ENCODE measurements around the gene SGK2. TPM values are rescaled to one million over a fixed set of nuclear protein-coding genes. Genes with fewer than 3 reads are reported as not detected.
"Not testable (repeated sequence)": the region's sequence is repeated elsewhere in the genome, so short reads cannot be mapped to it uniquely, and the experiment has no call there.

The SGK2 gene
- total RNA-seq, 1 experiment from 2014 or later, result not detected

DNA sequence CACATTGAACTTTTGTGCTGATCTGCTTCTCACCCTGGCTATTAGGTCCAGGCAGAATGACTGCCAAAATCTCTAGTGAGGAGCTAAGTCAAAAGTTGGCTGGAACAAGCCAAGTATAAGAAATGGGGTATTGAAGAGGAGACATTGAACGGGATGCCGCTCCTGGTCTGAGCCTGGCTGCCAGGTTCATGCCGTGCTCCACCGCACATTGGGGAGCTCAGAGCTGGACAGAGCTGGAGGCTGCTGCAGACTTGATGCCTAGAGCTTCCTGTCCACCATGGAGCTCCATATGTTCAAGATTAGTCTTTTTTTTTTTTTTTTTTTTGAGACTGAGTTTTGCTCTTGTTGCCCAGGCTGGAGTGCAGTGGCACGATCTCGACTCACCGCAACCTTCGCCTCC is 27.8 kb downstream of the SGK2 start:
- Histone ChIP-seq H3K14ac (ENCODE audit: insufficient read depth, low read length) (no peak overlapping the region), H2AK5ac (ENCODE audit: insufficient read length, low read length) (no peak overlapping the region), H4K20me1 (ENCODE audit: control insufficient read depth, insufficient read depth, insufficient read length) (no peaks in the 10 kb centered on the region), H3K79me2 (ENCODE audit: insufficient read depth, low read length) (no peaks in the 10 kb centered on the region; the same call in 1 of the 2 replicates), H3K27ac (ENCODE audit: insufficient read length, low read depth, low read length) (no peak overlapping the region), H3K4me1 (ENCODE audit: insufficient read depth, low read length) (no peaks in the 10 kb centered on the region; the same call in 1 of the 2 replicates), H4K91ac (ENCODE audit: insufficient read length, low read depth, low read length) (no peak overlapping the region), H3K27me3 (ENCODE audit: insufficient read depth, low read length) (no peaks in the 10 kb centered on the region), H3K18ac (ENCODE audit: insufficient read length, low read depth, low read length) (no peak overlapping the region), H3K23me2 (ENCODE audit: insufficient read length, low read depth, low read length, poor library complexity, severe bottlenecking) (peaks cover 6% of the 10 kb centered on the region), H3K9me3 (ENCODE audit: control insufficient read depth, low read depth, low read length) (no peaks in the 10 kb centered on the region), H4K5ac (ENCODE audit: insufficient read length, low read depth, low read length) (no peak overlapping the region), H3T11ph (ENCODE audit: low read length) (no peak overlapping the region), H2BK15ac (ENCODE audit: low read depth, low read length) (no peak overlapping the region), H3K9ac (ENCODE audit: extremely low read depth, insufficient read length, low read length) (no peak overlapping the region), H2BK120ac (ENCODE audit: low read depth, low read length, poor library complexity, severe bottlenecking) (no peak overlapping the region), H2AFZ (ENCODE audit: low read length) (no peak overlapping the region), H3K23ac (ENCODE audit: insufficient read length, low read depth, low read length) (no peak overlapping the region), H2BK5ac (ENCODE audit: insufficient read length, low read length) (no peak overlapping the region), H2BK12ac (ENCODE audit: insufficient read length, low read depth, low read length) (no peak overlapping the region), H3K79me1 (ENCODE audit: insufficient read depth, low read depth, low read length, poor library complexity, severe bottlenecking) (peaks cover 3% of the 10 kb centered on the region), H4K8ac (replicated peaks; ENCODE audit: insufficient read length, low read depth, low read length) (no peak overlapping the region), H3K4ac (ENCODE audit: low read depth, low read length) (no peak overlapping the region), H3K56ac (ENCODE audit: insufficient read length, low read depth, low read length) (no peak overlapping the region), H2BK20ac (ENCODE audit: low read depth, low read length, poor library complexity, severe bottlenecking) (no peak overlapping the region), H3K4me2 (ENCODE audit: insufficient read depth, insufficient read length, low read length) (no peak overlapping the region)
- DNase-seq, result no peak
- Mint-ChIP-seq H3K27me3 (ENCODE audit: low read depth) (peaks cover 2% of the 10 kb centered on the region; the same call in 1 of the 2 replicates), H3K9me3 (no peaks in the 10 kb centered on the region), H3K4me1 (peaks cover 23 to 30% of the 10 kb centered on the region in 2 experiments), H3K4me3 (no peak overlapping the region), H3K27ac (no peak overlapping the region), H3K36me3 (ENCODE audit: insufficient read depth in 1 of 3, low read depth in 3 of 3) (no peaks in the 10 kb centered on the region)
- WGBS (ENCODE audit: extremely low coverage, insufficient read length, low lambda C conversion rate), result no CpG with 5 or more reads among the region's 8 CpGs
- TF ChIP-seq, protein P1, sequence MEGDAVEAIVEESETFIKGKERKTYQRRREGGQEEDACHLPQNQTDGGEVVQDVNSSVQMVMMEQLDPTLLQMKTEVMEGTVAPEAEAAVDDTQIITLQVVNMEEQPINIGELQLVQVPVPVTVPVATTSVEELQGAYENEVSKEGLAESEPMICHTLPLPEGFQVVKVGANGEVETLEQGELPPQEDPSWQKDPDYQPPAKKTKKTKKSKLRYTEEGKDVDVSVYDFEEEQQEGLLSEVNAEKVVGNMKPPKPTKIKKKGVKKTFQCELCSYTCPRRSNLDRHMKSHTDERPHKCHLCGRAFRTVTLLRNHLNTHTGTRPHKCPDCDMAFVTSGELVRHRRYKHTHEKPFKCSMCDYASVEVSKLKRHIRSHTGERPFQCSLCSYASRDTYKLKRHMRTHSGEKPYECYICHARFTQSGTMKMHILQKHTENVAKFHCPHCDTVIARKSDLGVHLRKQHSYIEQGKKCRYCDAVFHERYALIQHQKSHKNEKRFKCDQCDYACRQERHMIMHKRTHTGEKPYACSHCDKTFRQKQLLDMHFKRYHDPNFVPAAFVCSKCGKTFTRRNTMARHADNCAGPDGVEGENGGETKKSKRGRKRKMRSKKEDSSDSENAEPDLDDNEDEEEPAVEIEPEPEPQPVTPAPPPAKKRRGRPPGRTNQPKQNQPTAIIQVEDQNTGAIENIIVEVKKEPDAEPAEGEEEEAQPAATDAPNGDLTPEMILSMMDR (conservative IDR thresholded peaks at IDR 0.05), result no peak

DNA sequence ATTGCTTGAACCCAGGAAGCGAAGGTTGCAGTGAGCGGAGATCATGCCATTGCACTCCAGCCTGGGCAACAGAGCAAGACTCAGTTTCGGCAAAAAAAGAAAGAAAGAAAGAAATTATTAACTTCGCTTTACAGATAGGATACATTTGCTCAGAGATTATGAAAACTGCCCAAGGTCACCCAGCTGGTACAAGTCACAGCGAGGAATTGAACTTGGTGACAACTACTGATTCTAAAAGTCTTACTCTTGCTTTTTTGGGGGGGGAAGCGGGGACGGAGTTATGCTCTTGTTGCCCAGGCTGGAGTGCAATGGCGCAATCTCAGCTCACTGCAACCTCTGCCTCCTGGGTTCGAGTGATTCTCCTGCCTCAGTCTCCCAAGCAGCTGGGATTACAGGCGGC is 29.7 kb downstream of the SGK2 start:
- not testable (repeated sequence) for H3K23ac ChIP-seq (ENCODE audit: insufficient read length, low read depth, low read length); H3K27ac Mint-ChIP-seq; H3K4me3 Mint-ChIP-seq; H3K56ac ChIP-seq (ENCODE audit: insufficient read length, low read depth, low read length); H3K4me1 ChIP-seq (ENCODE audit: insufficient read depth, low read length); H2BK20ac ChIP-seq (ENCODE audit: low read depth, low read length, poor library complexity, severe bottlenecking); H2BK5ac ChIP-seq (ENCODE audit: insufficient read length, low read length); H2BK120ac ChIP-seq (ENCODE audit: low read depth, low read length, poor library complexity, severe bottlenecking); DNase-seq; H4K91ac ChIP-seq (ENCODE audit: insufficient read length, low read depth, low read length); H3K27me3 ChIP-seq (ENCODE audit: insufficient read depth, low read length); H2AFZ ChIP-seq (ENCODE audit: low read length); H4K8ac ChIP-seq (replicated peaks; ENCODE audit: insufficient read length, low read depth, low read length); H3K4me2 ChIP-seq (ENCODE audit: insufficient read depth, insufficient read length, low read length); H3K27me3 Mint-ChIP-seq (ENCODE audit: low read depth); H3K9me3 ChIP-seq (ENCODE audit: control insufficient read depth, low read depth, low read length); H3K36me3 Mint-ChIP-seq (ENCODE audit: insufficient read depth in 1 of 3, low read depth in 3 of 3); H3K23me2 ChIP-seq (ENCODE audit: insufficient read length, low read depth, low read length, poor library complexity, severe bottlenecking); H3K27ac ChIP-seq (ENCODE audit: insufficient read length, low read depth, low read length); H4K20me1 ChIP-seq (ENCODE audit: control insufficient read depth, insufficient read depth, insufficient read length); H3K9me3 Mint-ChIP-seq; H2BK12ac ChIP-seq (ENCODE audit: insufficient read length, low read depth, low read length); H3K18ac ChIP-seq (ENCODE audit: insufficient read length, low read depth, low read length); H3T11ph ChIP-seq (ENCODE audit: low read length); H3K79me1 ChIP-seq (ENCODE audit: insufficient read depth, low read depth, low read length, poor library complexity, severe bottlenecking); H3K79me2 ChIP-seq (ENCODE audit: insufficient read depth, low read length); H3K9ac ChIP-seq (ENCODE audit: extremely low read depth, insufficient read length, low read length); H4K5ac ChIP-seq (ENCODE audit: insufficient read length, low read depth, low read length); H3K14ac ChIP-seq (ENCODE audit: insufficient read depth, low read length); H2AK5ac ChIP-seq (ENCODE audit: insufficient read length, low read length); H2BK15ac ChIP-seq (ENCODE audit: low read depth, low read length); H3K4ac ChIP-seq (ENCODE audit: low read depth, low read length)
- peaks cover 23 to 29% of the 10 kb centered on the region in 2 experiments for H3K4me1 Mint-ChIP-seq
- no CpG with 5 or more reads among the region's 10 CpGs for WGBS (ENCODE audit: extremely low coverage, insufficient read length, low lambda C conversion rate)
